HCT116 (cell line): ENCODE measurements around the gene NXPE4. TPM values are rescaled to one million over a fixed set of nuclear protein-coding genes. Genes with fewer than 3 reads are reported as not detected.

ENCODE experiments used
- ATAC-seq: fragments of 200-7000 bp; cut with Tn5 transposase; 2 replicates; pipeline ENCODE4 v1.9.1; 2020; ENCODE audit warnings: mild to moderate bottlenecking, moderate library complexity
- BruUV-seq: library from RNA; stranded (reverse); fragments of 400-500 nt; replicated peaks from 2 replicates; lab custom pipeline; 2021; lab: Mats Ljungman, UMichigan
- CTCF ChIA-PET: fragments of 300-600 bp; sonication (Branson Sonifier 250); formaldehyde crosslinking; loops from one replicate; lab custom pipeline; 2021; ENCODE audit warnings: antibody characterized with exemption; lab: Charles Lee
- POLR2A ChIA-PET: fragments of 300-600, 350-600 bp; sonication (Branson Sonifier 250); formaldehyde crosslinking; loops from one replicate; lab custom pipeline; 2021; ENCODE audit warnings: antibody characterized with exemption; lab: Charles Lee
- RAD21 ChIA-PET, 2 experiments: fragments of 300-600 bp; sonication (Branson Sonifier 250); formaldehyde crosslinking; loops; one replicate each; lab custom pipeline; 2023; ENCODE audit warnings: low total read pairs in 2 of 2; ENCODE audit not compliant: uncharacterized antibody in 2 of 2, unreplicated experiment in 2 of 2, low non-redundant PET in 1 of 2; lab: Charles Lee
- DNase-seq: peaks from one replicate; pipeline ENCODE4 v3.0.0-alpha.2; 2010; ENCODE audit warnings: low read depth, low spot score
- H2AFZ ChIP-seq: fragments of 200-600 bp; shearing (Covaris generic), sonication (generic); 2 replicates; pipeline ENCODE4 v1.6.1; 2017; ENCODE audit warnings: low read depth, mixed run types, mixed read lengths, antibody characterized with exemption, low read length; ENCODE audit not compliant: poor library complexity, severe bottlenecking
- H3K27ac ChIP-seq: 2 replicates; pipeline ENCODE4 v1.5.1; 2012; ENCODE audit warnings: low read depth, low read length
- H3K27me3 ChIP-seq: fragments of 200-600 bp; sonication (generic); 2 replicates; pipeline ENCODE4 v1.6.1; 2016; ENCODE audit warnings: mixed run types, low read length, mixed read lengths; ENCODE audit not compliant: insufficient read depth
- H3K36me3 ChIP-seq, 2 experiments: fragments of 200-500 bp in 1 of 2; fragments of 200-600 bp in 1 of 2; sonication (Bioruptor generic) in 1 of 2; sonication (generic) in 1 of 2; 2 replicates each; pipeline versions ENCODE4 v1.5.1 to v1.6.1; 2014 to 2016; ENCODE audit warnings: low read length in 2 of 2, inconsistent platforms in 1 of 2, mixed read lengths in 1 of 2, mixed run types in 1 of 2; ENCODE audit not compliant: insufficient read depth in 2 of 2, control insufficient read depth in 1 of 2
- H3K4me1 ChIP-seq, 2 experiments: fragments of 200-600 bp in 1 of 2; sonication (generic) in 1 of 2; 2 replicates each; pipeline versions ENCODE4 v1.5.1 to v1.6.1; 2012 to 2017; ENCODE audit warnings: low read length in 2 of 2, inconsistent platforms in 1 of 2, mild to moderate bottlenecking in 1 of 2, mixed read lengths in 1 of 2, mixed run types in 1 of 2, moderate library complexity in 1 of 2; ENCODE audit not compliant: insufficient read depth in 2 of 2, control insufficient read depth in 1 of 2
- H3K4me2 ChIP-seq: fragments of 200-600 bp; sonication (generic); 2 replicates; pipeline ENCODE4 v1.6.1; 2017; ENCODE audit warnings: mixed run types, low read length, mixed read lengths
- H3K4me3 ChIP-seq, 2 experiments: fragments of 200-600 bp in 1 of 2; sonication (generic) in 1 of 2; replicated peaks in 1 of 2; 2 replicates each; pipeline ENCODE4 v1.5.1; 2011 to 2016; ENCODE audit warnings: low read length in 2 of 2, control low read depth in 1 of 2, low read depth in 1 of 2, mild to moderate bottlenecking in 1 of 2, mixed read lengths in 1 of 2, mixed run types in 1 of 2
- H3K79me2 ChIP-seq: fragments of 200-600 bp; sonication (generic); 2 replicates; pipeline ENCODE4 v1.6.1; 2017; ENCODE audit warnings: mild to moderate bottlenecking, mixed run types, low read length, moderate library complexity, mixed read lengths; ENCODE audit not compliant: insufficient read depth
- H3K9ac ChIP-seq: fragments of 200-600 bp; sonication (generic); 2 replicates; pipeline ENCODE4 v1.6.1; 2016; ENCODE audit warnings: low read length, mixed read lengths
- H3K9me2 ChIP-seq: fragments of 200-600 bp; sonication (generic), shearing (Covaris generic); 2 replicates; pipeline ENCODE4 v1.6.1; 2017; ENCODE audit warnings: mixed run types, mild to moderate bottlenecking, moderate library complexity; ENCODE audit not compliant: insufficient read depth
- H3K9me3 ChIP-seq, 2 experiments: fragments of 200-500 bp in 1 of 2; fragments of 200-600 bp in 1 of 2; sonication (Bioruptor generic) in 1 of 2; sonication (generic) in 1 of 2; 2 replicates each; pipeline ENCODE4 v1.6.1; 2014 to 2017; ENCODE audit warnings: low read length in 2 of 2, mixed read lengths in 2 of 2, inconsistent platforms in 1 of 2, low read depth in 1 of 2, mild to moderate bottlenecking in 1 of 2, mixed run types in 1 of 2, moderate library complexity in 1 of 2; ENCODE audit not compliant: control insufficient read depth in 1 of 2, insufficient read depth in 1 of 2
- H4K20me1 ChIP-seq: fragments of 200-600 bp; sonication (generic), shearing (Covaris generic); 2 replicates; pipeline ENCODE4 v1.6.1; 2017; ENCODE audit warnings: mixed run types, mild to moderate bottlenecking, moderate library complexity; ENCODE audit not compliant: insufficient read depth
- ATF3 ChIP-seq: IDR thresholded peaks from 2 replicates; pipeline ENCODE4 v1.6.1; 2012
- JUND ChIP-seq: IDR thresholded peaks from 2 replicates; pipeline ENCODE4 v1.6.1; 2012
- POLR2A ChIP-seq: IDR thresholded peaks from 2 replicates; pipeline ENCODE4 v1.7.0; 2011; ENCODE audit warnings: borderline replicate concordance; ENCODE audit not compliant: insufficient read depth, insufficient read length; ENCODE audit errors: extremely low read depth
- REST ChIP-seq: IDR thresholded peaks from 2 replicates; pipeline ENCODE4 v1.6.1; 2012; ENCODE audit warnings: low read depth
- intact Hi-C: fragments of 100-400 bp; cut with micrococcal nuclease; formaldehyde crosslinking; loops from 2 replicates; pipeline ENCODE4 v1.10.0; 2022
- total RNA-seq: library from RNA; stranded (reverse); gene quantifications from one replicate; pipeline ENCODE4 v1.2.1, GENCODE V29; 2021; ENCODE audit not compliant: unreplicated experiment

The NXPE4 gene
- total RNA-seq, 1 experiment from 2014 or later, result not detected

DNA sequence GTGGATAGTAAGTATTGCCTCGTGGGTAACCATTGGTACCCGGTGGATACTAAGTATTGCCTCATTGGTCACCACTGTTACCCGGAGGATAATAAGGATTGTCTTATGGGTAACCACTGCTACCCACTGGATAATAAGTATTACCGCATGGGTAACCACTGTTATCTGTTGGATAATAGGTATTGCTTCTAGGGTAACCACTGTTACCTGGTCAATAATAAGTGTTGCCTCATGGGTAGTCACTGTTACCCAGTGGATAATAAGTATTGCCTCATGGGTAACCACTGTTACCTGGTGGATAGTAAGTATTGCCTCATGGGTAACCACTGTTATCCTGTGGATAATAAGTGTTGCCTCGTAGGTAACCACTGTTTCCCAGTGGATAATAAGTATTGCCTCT is 22.6 kb upstream of the NXPE4 start (continued):
- TF ChIP-seq REST (no peak), ATF3 (no peak), POLR2A (no peak)

- POLR2A ChIA-PET, result no interaction called here
Measured at GRCh38 chr11:114617157-114618124, 21.9 kb upstream of the NXPE4 start.

More at GRCh38 chr11:114617157-114618124, 21.9 kb upstream of the NXPE4 start:
- Histone ChIP-seq H3K4me1 (no peaks in the 10 kb centered on the region), H4K20me1 (no peaks in the 10 kb centered on the region), H3K4me3 (no peak overlapping the region), H2AFZ (no peak overlapping the region), H3K4me2 (no peak overlapping the region), H3K36me3 (no peaks in the 10 kb centered on the region), H3K79me2 (no peaks in the 10 kb centered on the region), H3K27me3 (no peaks in the 10 kb centered on the region), H3K9ac (no peak overlapping the region), H3K9me3 (peaks cover 16 to 38% of the 10 kb centered on the region in 2 experiments; a peak in 2 of 4 replicates), H3K9me2 (no peaks in the 10 kb centered on the region), H3K27ac (no peak overlapping the region)
- BruUV-seq, result no TSS peak
- intact Hi-C loops, result no loop called here
- no peak for ATAC-seq
- no peak for TF ChIP-seq JUND
- ChIA-PET CTCF (no interaction called here), RAD21 (no interaction called here)
- no peak for DNase-seq
